ENCODE data around the gene BTRC.

BTRC gene

GRCh38 chr10:101602761-101603398, 248.9 kb downstream of the BTRC start:
- H3K4me3 ChIP-seq (replicated peaks; ENCODE audit: low read depth, low read length): no peak overlapping the region
- TF ChIP-seq CTCF (IDR thresholded peaks at IDR 0.05; ENCODE audit: low read length, missing control alignments): peak; percentile 95
- DNase-seq (ENCODE audit: low read depth): peak; percentile 77
